Vagina (tissue), 2 donors: ENCODE results near the gene PHLPP1. TPM values are rescaled to one million over a fixed set of nuclear protein-coding genes. Genes with fewer than 3 reads are reported as not detected.

Experiments
- DNase-seq, 2 donors: peaks; one replicate each; pipeline ENCODE4 v3.0.0-alpha.2; 2017; ENCODE audit errors: extremely low spot score in 2 of 2
- H3K27ac ChIP-seq: fragments of 200-600 bp; sonication (generic); one replicate; pipeline ENCODE4 v1.5.1; 2019
- H3K27me3 ChIP-seq: fragments of 200-600 bp; sonication (generic); one replicate; pipeline ENCODE4 v1.5.1; 2019
- H3K36me3 ChIP-seq, 2 donors: fragments of 200-600 bp; sonication (generic); one replicate each; pipeline ENCODE4 v1.5.1; 2017 to 2019
- H3K4me1 ChIP-seq: fragments of 200-600 bp; sonication (generic); one replicate; pipeline ENCODE4 v1.5.1; 2019
- H3K4me3 ChIP-seq, 2 donors: fragments of 200-600 bp; sonication (generic); 1 replicate in 1 of 2; 2 replicates in 1 of 2; pipeline ENCODE4 v1.5.1; 2016 to 2019
- H3K9me3 ChIP-seq: fragments of 200-600 bp; sonication (generic); one replicate; pipeline ENCODE4 v1.5.1; 2019
- POLR2A ChIP-seq, 2 donors: fragments of 450-650 bp; IDR thresholded peaks; one replicate each; pipeline ENCODE4 v1.6.1; 2017; ENCODE audit warnings: antibody characterized with exemption in 2 of 2, mild to moderate bottlenecking in 2 of 2, moderate library complexity in 2 of 2
- POLR2AphosphoS5 ChIP-seq, 2 donors: sonication (generic); formaldehyde crosslinking; IDR thresholded peaks; one replicate each; pipeline ENCODE4 v1.9.0; 2017; ENCODE audit warnings: antibody characterized with exemption in 2 of 2, mild to moderate bottlenecking in 2 of 2, low read depth in 1 of 2; ENCODE audit not compliant: insufficient read depth in 1 of 2
- intact Hi-C: fragments of 100-400 bp; cut with DNase I; formaldehyde crosslinking; loops from one replicate; pipeline ENCODE4 v1.15.1; 2023
- total RNA-seq: library from RNA; depleted of rRNA; stranded (reverse); fragments of >200 nt; gene quantifications from one replicate; pipeline ENCODE4 v1.2.3, GENCODE V29; 2016
- TF ChIP-seq, protein P1 (sequence below), 3 experiments: fragments of 450-650 bp in 2 of 3; fragments of 200-600 bp in 1 of 3; sonication (generic) in 1 of 3; IDR thresholded peaks; one replicate each; pipeline ENCODE4 v1.5.1; 2017 to 2019; ENCODE audit warnings: antibody characterized with exemption in 3 of 3, mild to moderate bottlenecking in 2 of 3, moderate library complexity in 2 of 3

Gene PHLPP1
- total RNA-seq, 1 donor from 2014 or later, result 20.6 TPM

DNA sequence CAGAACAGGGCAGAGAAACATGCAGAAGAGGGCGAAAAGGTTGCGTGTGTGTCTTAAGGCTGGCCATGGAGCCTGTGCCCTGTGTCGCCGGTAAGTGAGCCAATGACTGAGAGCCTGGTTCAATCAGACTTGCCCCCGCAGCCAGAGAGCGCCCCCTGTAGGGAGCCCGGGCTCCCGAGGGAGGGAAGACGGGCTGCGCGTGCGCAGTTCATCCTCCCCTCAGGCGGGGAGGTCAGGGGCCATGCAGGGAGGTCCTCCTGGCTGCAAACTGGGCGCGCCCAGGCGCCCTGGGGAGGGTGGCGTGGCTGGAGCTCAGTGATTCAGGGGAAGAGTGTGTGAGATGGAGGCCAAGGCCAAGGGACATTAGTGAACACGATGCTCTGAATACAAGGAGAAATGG, 276.6 kb downstream of the PHLPP1 start:
- Histone ChIP-seq H3K27me3 (no peaks in the 10 kb centered on the region), H3K9me3 (no peaks in the 10 kb centered on the region), H3K36me3 (no peaks in the 10 kb centered on the region), H3K4me1 (peaks cover 8% of the 10 kb centered on the region), H3K27ac (no peak overlapping the region), H3K4me3 (no peak overlapping the region)
- intact Hi-C loops, result no loop called here
- TF ChIP-seq POLR2A (IDR thresholded peaks at IDR 0.05), result no peak
- TF ChIP-seq POLR2AphosphoS5 (IDR thresholded peaks at IDR 0.05; ENCODE audit: insufficient read depth in 1 of 2, low read depth in 1 of 2), result no peak
- TF ChIP-seq, protein P1, sequence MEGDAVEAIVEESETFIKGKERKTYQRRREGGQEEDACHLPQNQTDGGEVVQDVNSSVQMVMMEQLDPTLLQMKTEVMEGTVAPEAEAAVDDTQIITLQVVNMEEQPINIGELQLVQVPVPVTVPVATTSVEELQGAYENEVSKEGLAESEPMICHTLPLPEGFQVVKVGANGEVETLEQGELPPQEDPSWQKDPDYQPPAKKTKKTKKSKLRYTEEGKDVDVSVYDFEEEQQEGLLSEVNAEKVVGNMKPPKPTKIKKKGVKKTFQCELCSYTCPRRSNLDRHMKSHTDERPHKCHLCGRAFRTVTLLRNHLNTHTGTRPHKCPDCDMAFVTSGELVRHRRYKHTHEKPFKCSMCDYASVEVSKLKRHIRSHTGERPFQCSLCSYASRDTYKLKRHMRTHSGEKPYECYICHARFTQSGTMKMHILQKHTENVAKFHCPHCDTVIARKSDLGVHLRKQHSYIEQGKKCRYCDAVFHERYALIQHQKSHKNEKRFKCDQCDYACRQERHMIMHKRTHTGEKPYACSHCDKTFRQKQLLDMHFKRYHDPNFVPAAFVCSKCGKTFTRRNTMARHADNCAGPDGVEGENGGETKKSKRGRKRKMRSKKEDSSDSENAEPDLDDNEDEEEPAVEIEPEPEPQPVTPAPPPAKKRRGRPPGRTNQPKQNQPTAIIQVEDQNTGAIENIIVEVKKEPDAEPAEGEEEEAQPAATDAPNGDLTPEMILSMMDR (IDR thresholded peaks at IDR 0.05), result no peak
- DNase-seq, result no peak

DNA sequence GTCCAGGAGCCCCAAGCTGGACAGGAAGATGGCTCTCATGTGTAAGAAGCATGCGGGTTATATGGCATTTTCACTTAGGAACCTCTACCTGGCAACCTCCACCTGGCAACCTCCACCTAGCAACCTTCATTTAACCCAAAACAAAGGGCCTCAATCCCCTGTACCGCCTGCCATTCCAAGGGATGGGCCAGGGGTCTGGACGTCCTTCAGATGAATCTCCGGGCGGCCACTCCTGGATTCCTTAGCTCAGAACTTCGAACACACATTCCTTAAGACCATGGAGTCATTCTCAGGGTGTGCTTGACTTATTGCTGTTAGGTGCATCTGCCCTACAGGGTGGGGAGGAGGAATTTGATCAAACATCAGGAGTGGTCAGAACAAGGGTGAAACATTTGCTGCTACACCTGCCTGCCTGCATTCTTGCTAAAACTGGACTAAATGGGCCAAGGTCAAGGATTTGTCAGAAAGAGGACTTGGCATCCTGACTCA, 277.6 kb downstream of the PHLPP1 start:
- TF ChIP-seq, protein P1 (IDR thresholded peaks at IDR 0.05), result no peak
- TF ChIP-seq POLR2A (IDR thresholded peaks at IDR 0.05), result no peak
- TF ChIP-seq POLR2AphosphoS5 (IDR thresholded peaks at IDR 0.05; ENCODE audit: insufficient read depth in 1 of 2, low read depth in 1 of 2), result no peak
- H3K36me3 ChIP-seq, result no peaks in the 10 kb centered on the region
- intact Hi-C loops, result no loop called here
- no peak overlapping the region for H3K27ac ChIP-seq
- H3K27me3 ChIP-seq, result no peaks in the 10 kb centered on the region
- no peak for DNase-seq
- no peak overlapping the region for H3K4me3 ChIP-seq
- peaks cover 8% of the 10 kb centered on the region for H3K4me1 ChIP-seq
- no peaks in the 10 kb centered on the region for H3K9me3 ChIP-seq

DNA sequence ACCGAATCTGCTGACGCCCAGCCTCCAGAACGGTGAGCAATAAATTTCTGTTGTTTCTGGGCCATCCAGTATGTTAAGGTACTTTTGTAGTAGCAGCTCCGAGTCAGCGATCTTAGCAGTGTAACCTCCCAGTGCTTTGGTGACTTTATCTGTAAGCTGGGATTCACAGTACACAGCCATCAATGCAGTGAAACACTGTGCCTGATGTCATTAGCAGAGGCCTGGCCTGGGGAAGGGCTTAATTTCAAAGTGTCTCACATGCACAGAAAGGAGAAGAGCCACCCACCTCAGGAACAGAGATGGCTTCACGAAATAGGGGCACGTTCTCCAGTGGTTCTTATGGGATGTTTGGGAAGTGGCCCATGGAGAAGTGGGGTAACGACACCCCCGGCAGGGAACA, 281.2 kb downstream of the PHLPP1 start:
- Histone ChIP-seq H3K27me3 (no peaks in the 10 kb centered on the region), H3K4me1 (peaks cover 6% of the 10 kb centered on the region), H3K36me3 (no peaks in the 10 kb centered on the region), H3K4me3 (no peak overlapping the region), H3K27ac (no peak overlapping the region), H3K9me3 (no peaks in the 10 kb centered on the region)
- TF ChIP-seq, protein P1 (IDR thresholded peaks at IDR 0.05), result no peak
- TF ChIP-seq POLR2A (IDR thresholded peaks at IDR 0.05), result no peak
- no peak for TF ChIP-seq POLR2AphosphoS5 (IDR thresholded peaks at IDR 0.05; ENCODE audit: insufficient read depth in 1 of 2, low read depth in 1 of 2)
- no peak for DNase-seq
- intact Hi-C loops, result no loop called here

DNA sequence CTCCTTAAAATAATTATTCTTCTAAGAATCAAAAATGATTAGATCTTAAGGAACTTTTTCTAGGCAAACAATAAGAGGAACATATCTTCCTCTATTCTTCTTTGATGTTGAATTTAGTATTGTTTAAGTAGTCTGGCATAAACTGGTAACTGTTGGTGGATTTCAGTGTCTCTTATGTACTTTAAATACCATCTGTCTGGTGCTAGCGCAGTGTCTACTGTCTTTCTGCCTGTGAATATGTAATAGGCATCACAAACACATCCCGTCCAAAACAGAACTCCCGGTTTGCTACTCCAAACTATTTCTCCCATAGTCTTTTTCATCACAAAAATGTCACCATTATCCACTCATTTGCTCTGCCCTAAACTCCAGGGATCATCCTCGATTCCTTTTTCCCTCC, 281.7 kb downstream of the PHLPP1 start:
- Histone ChIP-seq H3K36me3 (no peaks in the 10 kb centered on the region), H3K27ac (no peak overlapping the region), H3K4me3 (no peak overlapping the region), H3K4me1 (peaks cover 6% of the 10 kb centered on the region), H3K9me3 (no peaks in the 10 kb centered on the region), H3K27me3 (no peaks in the 10 kb centered on the region)
- no peak for DNase-seq
- intact Hi-C loops, result no loop called here
- TF ChIP-seq POLR2AphosphoS5 (IDR thresholded peaks at IDR 0.05; ENCODE audit: insufficient read depth in 1 of 2, low read depth in 1 of 2) (no peak), POLR2A (IDR thresholded peaks at IDR 0.05) (no peak)
- TF ChIP-seq, protein P1 (IDR thresholded peaks at IDR 0.05), result no peak

DNA sequence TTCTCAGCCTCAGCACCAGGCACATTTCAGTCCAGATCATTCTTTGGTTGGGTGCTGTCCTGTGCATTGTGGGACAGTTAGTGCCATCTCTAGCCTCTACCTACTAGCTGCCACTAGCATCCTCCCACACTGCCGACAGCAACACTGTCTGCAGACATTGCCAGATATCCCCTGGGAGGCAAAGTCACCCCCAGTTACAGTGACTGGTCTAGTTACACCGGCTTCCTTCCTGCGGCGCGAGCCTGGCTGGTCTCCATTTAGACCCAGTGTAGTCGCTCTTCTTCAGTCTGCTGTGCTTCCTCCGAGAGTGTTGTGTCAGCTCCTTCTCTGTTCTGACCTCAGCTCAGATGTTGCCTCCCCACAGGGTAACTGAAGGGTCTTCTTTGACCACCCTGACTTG, 283.1 kb downstream of the PHLPP1 start:
- intact Hi-C loops, result no loop called here
- peaks cover 6% of the 10 kb centered on the region for H3K4me1 ChIP-seq
- H3K36me3 ChIP-seq, result no peaks in the 10 kb centered on the region
- H3K4me3 ChIP-seq, result no peak overlapping the region
- TF ChIP-seq POLR2A (IDR thresholded peaks at IDR 0.05) (no peak), POLR2AphosphoS5 (IDR thresholded peaks at IDR 0.05; ENCODE audit: insufficient read depth in 1 of 2, low read depth in 1 of 2) (no peak)
- TF ChIP-seq, protein P1 (IDR thresholded peaks at IDR 0.05), result no peak
- no peaks in the 10 kb centered on the region for H3K27me3 ChIP-seq
- DNase-seq, result no peak
- H3K27ac ChIP-seq, result peak overlapping the region; percentile 30
- H3K9me3 ChIP-seq, result no peaks in the 10 kb centered on the region
